Chondrocyte (in vitro differentiated cells): ENCODE data around the gene MYO6. TPM values are rescaled to one million over a fixed set of nuclear protein-coding genes. Genes with fewer than 3 reads are reported as not detected.
"Not testable (repeated sequence)": the region's sequence is repeated elsewhere in the genome, so short reads cannot be mapped to it uniquely, and the experiment has no call there.

Experiments used
- DNase-seq: peaks from one replicate; pipeline ENCODE4 v3.0.0; 2021; ENCODE audit warnings: mixed read lengths, low spot score
- H3K27ac Mint-ChIP-seq: one replicate; pipeline ENCODE4 v1.8.0; 2021; ENCODE audit warnings: mild to moderate bottlenecking, moderate library complexity, mixed read lengths; ENCODE audit not compliant: unreplicated experiment
- H3K27me3 Mint-ChIP-seq: 2 replicates; pipeline ENCODE4 v1.8.0; 2021; ENCODE audit warnings: low read depth, mixed read lengths
- H3K36me3 Mint-ChIP-seq: 2 replicates; pipeline ENCODE4 v1.8.0; 2021; ENCODE audit warnings: low read depth, mixed read lengths
- H3K4me1 Mint-ChIP-seq: 2 replicates; pipeline ENCODE4 v1.8.0; 2021; ENCODE audit warnings: low read depth, mild to moderate bottlenecking, mixed read lengths
- H3K4me3 Mint-ChIP-seq: one replicate; pipeline ENCODE4 v1.8.0; 2021; ENCODE audit warnings: mild to moderate bottlenecking, moderate library complexity, mixed read lengths; ENCODE audit not compliant: unreplicated experiment
- H3K9me3 Mint-ChIP-seq: 2 replicates; pipeline ENCODE4 v1.8.0; 2021; ENCODE audit warnings: low read depth, mixed read lengths
- total RNA-seq: library from RNA; stranded (reverse); gene quantifications from 3 replicates; pipeline ENCODE4 v1.2.1, GENCODE V29; 2021
- TF ChIP-seq, protein P1 (sequence below): fragments of 200-600 bp; sonication (generic); IDR thresholded peaks from 2 replicates; pipeline ENCODE4 v1.5.0; 2021; ENCODE audit warnings: antibody characterized with exemption, mild to moderate bottlenecking, moderate library complexity

Gene MYO6
- total RNA-seq, 1 donor from 2014 or later, result 32.5 TPM

DNA sequence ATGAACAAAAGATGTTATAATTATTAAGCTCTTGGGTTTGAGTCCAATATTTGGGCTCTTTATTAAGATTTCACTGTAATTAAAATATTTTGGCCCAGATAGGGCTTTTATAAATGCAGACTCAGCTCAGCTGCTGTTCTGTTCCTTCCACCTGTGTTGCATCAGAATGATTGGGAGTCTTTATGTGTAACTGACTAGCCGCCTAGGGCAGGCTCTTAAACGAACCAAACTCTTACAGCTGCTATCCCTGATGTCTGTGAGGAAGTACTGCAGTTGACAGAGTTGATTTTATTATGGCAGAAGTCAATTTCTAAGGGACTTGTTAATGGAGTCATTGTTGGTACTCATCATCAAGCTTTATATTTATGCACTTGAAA lies 144.7 kb downstream of the MYO6 start:
- no peaks in the 10 kb centered on the region for H3K27me3 Mint-ChIP-seq
- no peaks in the 10 kb centered on the region for H3K9me3 Mint-ChIP-seq
- H3K4me1 Mint-ChIP-seq, result peaks cover 4% of the 10 kb centered on the region
- TF ChIP-seq, protein P1, sequence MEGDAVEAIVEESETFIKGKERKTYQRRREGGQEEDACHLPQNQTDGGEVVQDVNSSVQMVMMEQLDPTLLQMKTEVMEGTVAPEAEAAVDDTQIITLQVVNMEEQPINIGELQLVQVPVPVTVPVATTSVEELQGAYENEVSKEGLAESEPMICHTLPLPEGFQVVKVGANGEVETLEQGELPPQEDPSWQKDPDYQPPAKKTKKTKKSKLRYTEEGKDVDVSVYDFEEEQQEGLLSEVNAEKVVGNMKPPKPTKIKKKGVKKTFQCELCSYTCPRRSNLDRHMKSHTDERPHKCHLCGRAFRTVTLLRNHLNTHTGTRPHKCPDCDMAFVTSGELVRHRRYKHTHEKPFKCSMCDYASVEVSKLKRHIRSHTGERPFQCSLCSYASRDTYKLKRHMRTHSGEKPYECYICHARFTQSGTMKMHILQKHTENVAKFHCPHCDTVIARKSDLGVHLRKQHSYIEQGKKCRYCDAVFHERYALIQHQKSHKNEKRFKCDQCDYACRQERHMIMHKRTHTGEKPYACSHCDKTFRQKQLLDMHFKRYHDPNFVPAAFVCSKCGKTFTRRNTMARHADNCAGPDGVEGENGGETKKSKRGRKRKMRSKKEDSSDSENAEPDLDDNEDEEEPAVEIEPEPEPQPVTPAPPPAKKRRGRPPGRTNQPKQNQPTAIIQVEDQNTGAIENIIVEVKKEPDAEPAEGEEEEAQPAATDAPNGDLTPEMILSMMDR, result no peak
- no peak overlapping the region for H3K27ac Mint-ChIP-seq
- no peak for DNase-seq
- no peak overlapping the region for H3K4me3 Mint-ChIP-seq
- H3K36me3 Mint-ChIP-seq, result peaks cover 9% of the 10 kb centered on the region

DNA sequence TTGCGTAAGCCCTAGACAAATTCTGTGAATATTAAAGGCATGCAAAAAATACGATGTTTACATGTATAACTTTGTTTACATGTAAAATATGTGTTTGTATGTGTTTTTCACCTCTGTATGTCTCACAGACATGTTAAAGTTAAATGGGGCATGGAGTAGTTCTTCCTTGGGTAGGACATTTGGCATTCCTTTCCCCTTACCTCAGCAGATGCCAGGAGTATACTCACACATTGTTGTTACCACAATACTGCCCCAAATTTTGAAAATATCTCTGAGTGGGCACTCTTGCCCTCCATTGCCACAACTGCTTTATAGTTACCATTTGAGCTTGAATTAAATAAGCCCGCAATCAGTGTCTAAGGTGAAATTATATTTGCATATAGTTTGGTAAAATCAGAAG lies 147.5 kb downstream of the MYO6 start:
- Mint-ChIP-seq H3K4me1 (peaks cover 4% of the 10 kb centered on the region), H3K4me3 (no peak overlapping the region), H3K9me3 (peaks cover 3% of the 10 kb centered on the region), H3K27ac (no peak overlapping the region), H3K36me3 (peaks cover 9% of the 10 kb centered on the region), H3K27me3 (no peaks in the 10 kb centered on the region)
- TF ChIP-seq, protein P1, result no peak
- DNase-seq, result no peak

DNA sequence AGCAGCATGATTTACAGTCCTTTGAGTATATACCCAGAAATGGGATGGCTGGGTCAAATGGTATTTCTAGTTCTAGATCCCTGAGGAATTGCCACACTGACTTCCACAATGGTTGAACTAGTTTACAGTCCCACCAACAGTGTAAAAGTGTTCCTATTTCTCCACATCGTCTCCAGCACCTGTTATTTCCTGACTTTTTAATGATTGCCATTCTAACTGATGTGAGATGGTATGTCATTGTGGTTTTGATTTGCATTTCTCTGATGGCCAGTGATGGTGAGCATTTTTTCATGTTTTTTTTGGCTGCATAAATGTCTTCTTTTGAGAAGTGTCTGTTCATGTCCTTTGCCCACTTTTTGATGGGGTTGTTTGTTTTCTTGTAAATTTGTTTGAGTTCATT lies 151.2 kb downstream of the MYO6 start:
- not testable (repeated sequence) for DNase-seq, H3K4me1 Mint-ChIP-seq, H3K27me3 Mint-ChIP-seq, H3K4me3 Mint-ChIP-seq, H3K27ac Mint-ChIP-seq, H3K9me3 Mint-ChIP-seq
- H3K36me3 Mint-ChIP-seq, result peaks cover 10% of the 10 kb centered on the region

DNA sequence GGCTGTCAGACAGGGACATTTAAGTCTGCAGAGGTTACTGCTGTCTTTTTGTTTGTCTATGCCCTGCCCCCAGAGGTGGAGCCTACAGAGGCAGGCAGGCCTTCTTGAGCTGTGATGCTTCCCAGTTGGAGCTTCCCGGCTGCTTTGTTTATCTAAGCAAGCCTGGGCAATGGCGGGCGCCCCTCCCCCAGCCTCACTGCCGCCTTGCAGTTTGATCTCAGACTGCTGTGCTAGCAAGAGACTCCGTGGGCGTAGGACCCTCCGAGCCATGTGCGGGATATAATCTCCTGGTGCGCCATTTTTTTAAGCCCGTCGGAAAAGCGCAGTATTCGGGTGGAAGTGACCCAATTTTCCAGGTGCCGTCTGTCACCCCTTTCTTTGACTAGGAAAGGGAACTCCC lies 156.1 kb downstream of the MYO6 start:
- DNase-seq, H3K4me1 Mint-ChIP-seq, H3K27ac Mint-ChIP-seq, H3K4me3 Mint-ChIP-seq, H3K9me3 Mint-ChIP-seq, H3K27me3 Mint-ChIP-seq: not testable (repeated sequence)
- H3K36me3 Mint-ChIP-seq, result peaks cover 11% of the 10 kb centered on the region

DNA sequence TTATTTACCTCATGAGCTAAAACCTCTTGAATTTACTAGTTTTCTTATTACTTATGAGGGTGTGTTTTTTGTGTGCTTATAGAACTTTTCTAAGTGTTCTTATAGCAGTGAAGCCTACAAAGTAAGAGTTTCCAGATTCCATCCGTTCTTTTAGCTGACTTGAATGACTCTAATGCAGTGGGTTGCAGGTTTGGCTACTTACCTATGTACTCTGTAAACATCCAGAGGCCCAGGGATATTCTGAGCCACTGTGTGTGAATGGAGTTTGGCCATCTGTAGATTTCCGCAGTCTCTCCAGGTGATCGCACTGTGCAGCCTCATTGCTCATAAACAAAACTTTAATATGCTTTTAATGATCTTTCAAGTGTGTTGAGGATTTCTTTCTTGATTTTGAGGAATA lies 157.8 kb downstream of the MYO6 start:
- H3K4me1 Mint-ChIP-seq, result no peaks in the 10 kb centered on the region
- TF ChIP-seq, protein P1, result no peak
- H3K27ac Mint-ChIP-seq, result no peak overlapping the region
- H3K4me3 Mint-ChIP-seq, result no peak overlapping the region
- no peaks in the 10 kb centered on the region for H3K27me3 Mint-ChIP-seq
- no peak for DNase-seq
- H3K36me3 Mint-ChIP-seq, result peaks cover 8% of the 10 kb centered on the region
- peaks cover 2% of the 10 kb centered on the region for H3K9me3 Mint-ChIP-seq

DNA sequence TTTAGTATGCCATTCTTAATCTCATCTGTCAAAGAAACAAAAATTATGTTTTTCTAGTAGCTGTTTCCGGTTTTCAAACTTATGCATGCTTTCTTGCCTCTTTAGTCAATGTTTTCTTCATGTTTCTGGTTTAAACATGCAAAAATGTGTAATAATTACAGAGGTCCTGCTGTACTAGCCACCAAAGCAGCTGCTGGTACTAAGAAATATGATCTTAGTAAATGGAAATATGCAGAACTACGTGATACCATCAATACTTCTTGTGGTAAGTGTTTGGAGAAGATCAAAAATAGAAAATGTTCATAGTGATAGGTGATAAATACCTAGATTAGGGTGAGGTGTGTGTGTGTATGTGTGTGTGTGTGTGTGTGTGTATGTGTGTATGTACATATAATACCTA lies 158.4 kb downstream of the MYO6 start:
- H3K4me3 Mint-ChIP-seq, result no peak overlapping the region
- no peaks in the 10 kb centered on the region for H3K27me3 Mint-ChIP-seq
- no peaks in the 10 kb centered on the region for H3K4me1 Mint-ChIP-seq
- TF ChIP-seq, protein P1, result no peak
- H3K9me3 Mint-ChIP-seq, result peaks cover 2% of the 10 kb centered on the region
- no peak overlapping the region for H3K27ac Mint-ChIP-seq
- H3K36me3 Mint-ChIP-seq, result peaks cover 8% of the 10 kb centered on the region
- no peak for DNase-seq
